Left colon (tissue), 2 donors: ENCODE measurements around the gene C1orf210. TPM values are rescaled to one million over a fixed set of nuclear protein-coding genes. Genes with fewer than 3 reads are reported as not detected.

Source experiments
- ATAC-seq: fragments of 200-7000 bp; cut with Tn5 transposase; one replicate; pipeline ENCODE4 v1.9.1; 2020; ENCODE audit warnings: mild to moderate bottlenecking, moderate library complexity
- DNase-seq, 2 donors: peaks; one replicate each; pipeline ENCODE4 v3.0.0-alpha.2; 2020
- intact Hi-C, 2 donors: fragments of 100-400 bp; cut with DNase I in 1 of 2; cut with micrococcal nuclease in 1 of 2; formaldehyde crosslinking; loops; one replicate each; pipeline versions ENCODE4 v1.11.2 to v1.14.0; 2022; cut with DNase I, micrococcal nuclease
- total RNA-seq, 2 donors: library from RNA; stranded (reverse); fragmentation: NEBNext Ultra II Directional; extraction: Animal tissue kit (Norgen Biotek cat#: 25700); gene quantifications; one replicate each; pipeline ENCODE4 v1.2.1, GENCODE V29; 2021
- donor health status: DM: no; HTN: no; CAD: no.
- donor health status: DM: yes; HTN: yes; CAD: no.

C1orf210 gene
- total RNA-seq, 2 donors from 2014 or later = 76.9 to 97.8 TPM

DNA sequence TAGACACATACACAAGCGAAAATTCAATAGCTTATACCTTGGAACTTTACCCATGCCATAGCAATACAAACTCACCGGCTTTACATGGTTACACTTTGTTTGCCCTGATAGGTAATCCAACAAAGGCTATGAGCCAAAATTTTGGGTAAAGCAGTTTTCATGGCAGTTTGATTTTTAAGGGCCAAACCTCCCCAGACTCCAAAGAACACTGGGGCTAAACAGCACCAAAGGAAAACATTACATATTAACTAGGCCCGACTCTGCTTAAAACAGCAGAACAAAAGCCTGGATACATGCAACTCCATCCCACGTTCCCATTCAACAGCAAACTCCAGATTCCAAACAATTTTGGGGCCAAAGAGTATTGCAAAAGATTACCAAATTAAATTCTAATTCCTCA lies 19.9 kb downstream of the C1orf210 start:
- no peak for DNase-seq
- intact Hi-C loops = no loop called here

DNA sequence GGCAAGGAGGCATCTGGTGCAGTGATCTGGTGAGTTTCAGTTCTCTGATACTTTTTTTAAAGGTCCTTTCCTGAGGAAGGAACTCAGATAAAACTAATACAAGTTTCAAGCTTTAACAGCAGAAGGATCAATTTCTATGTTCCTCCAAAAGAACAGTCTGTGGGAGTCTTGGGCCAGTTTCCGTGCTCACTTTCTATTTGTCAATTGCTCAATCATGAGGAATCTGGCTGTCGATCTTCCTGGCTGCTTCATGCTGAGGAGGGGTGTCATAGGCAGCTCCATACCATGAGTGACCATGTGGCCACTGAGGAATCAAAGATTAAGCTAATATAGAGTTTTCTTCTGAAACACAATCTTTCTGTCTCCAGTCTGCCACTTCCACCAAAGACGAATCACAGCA lies 27.0 kb downstream of the C1orf210 start:
- DNase-seq = no peak
- no peak for ATAC-seq
- intact Hi-C loops = no loop called here

More for the DNA sequence above, 19.9 kb downstream of the C1orf210 start:
- no peak for ATAC-seq

DNA sequence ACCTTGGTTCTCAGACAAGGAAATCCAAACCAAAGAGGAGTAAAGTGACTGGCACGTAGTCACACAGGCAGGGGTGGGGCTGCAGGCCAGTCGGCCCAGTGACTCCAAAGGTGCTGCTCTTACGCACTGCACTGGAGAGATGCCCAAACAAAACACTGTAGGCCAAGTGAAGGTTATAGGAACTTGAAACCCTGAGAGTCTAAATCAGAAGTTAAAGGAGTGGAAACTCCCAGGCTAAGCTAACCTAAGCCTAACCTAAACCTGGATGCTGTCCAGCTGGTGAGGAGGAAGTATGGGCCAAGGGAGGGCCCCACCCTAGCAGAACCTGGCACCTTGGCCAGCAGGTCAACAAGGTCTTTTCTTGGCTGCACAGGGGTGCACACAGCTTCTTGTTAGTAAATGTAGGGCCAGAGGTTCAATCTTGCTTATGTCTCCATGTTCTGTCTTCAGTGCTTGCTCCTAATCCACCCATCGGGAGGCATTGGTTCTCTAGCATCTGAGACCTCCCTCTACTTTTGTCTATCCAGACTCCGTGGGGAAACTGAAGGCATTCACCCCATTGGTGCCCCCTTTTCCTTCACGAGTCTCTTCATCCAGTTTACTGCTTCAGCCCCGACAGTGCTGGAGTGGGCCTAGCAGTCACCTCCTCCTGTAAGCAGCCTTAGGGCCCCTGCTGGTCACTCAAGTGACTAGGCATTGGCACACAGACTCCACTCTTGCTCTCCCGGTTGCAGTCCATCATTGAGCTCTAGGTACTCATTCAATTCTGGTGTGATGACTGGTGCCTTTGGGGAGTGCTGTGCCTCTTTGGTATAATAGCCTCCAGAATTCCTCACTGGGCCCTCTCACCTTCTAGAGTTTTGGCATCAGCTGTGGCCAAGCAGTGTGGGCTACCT lies 28.5 kb downstream of the C1orf210 start:
- peak; percentile 96 for ATAC-seq
- DNase-seq = peak; percentile 79 to 88
- intact Hi-C loops = no loop called here

DNA sequence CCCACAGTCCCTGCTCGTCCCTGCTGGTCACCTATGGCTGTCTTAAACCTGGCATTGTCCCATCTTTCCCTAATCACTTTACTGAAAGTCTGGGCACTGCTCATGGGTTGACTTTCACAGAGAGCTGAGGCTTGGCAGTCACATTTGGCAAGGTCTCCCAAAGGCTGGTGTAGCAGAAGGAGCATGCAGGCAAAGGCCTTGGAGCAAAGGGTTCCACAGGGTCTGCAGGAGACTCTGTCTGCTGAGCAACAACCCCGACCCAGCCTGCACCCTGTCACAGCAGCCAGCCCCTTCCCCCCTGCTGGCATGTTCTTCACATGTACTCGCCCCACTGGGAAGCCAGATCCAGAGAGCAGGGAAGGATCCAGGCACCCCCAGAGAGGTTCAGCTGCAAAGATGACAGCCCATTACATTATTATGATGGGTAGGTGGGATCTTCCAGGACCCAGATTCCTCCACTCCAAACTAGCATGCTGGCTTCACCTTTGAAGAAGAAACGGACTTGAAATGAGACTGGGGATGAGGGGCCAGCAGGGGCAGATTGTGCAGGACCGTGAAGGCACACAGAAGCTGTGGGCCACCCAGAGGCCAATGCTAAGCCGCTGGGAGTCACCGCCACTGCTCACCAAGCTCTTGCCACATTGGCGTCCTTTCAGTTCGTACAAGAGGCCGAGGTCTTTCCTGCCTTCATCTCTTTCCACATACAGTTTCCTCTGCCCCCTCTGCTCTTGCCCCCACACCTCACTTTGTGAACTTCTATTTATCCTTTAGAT lies 29.8 kb downstream of the C1orf210 start:
- intact Hi-C loops = no loop called here
- ATAC-seq = no peak
- no peak for DNase-seq

DNA sequence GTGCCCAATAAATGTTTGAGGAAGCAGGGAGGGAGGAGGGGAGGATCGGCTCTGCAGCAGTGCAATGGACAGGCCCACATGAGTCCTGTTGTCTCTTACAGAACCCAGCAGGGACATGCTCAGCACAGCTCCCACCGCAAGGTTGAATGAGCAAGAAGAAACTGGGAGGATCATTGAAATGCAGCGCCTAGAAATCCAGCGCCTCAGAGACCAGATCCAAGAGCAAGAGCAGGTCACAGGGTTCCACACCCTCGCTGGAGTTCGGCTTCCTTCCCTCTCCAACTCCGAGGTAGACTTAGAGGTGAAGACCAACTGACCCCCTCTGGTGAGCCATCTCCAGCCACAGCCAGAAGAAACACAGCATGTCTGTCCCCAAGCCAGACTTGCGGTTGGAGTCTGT lies 31.5 kb downstream of the C1orf210 start:
- DNase-seq (no peak), ATAC-seq (no peak)
- intact Hi-C loops = no loop called here

DNA sequence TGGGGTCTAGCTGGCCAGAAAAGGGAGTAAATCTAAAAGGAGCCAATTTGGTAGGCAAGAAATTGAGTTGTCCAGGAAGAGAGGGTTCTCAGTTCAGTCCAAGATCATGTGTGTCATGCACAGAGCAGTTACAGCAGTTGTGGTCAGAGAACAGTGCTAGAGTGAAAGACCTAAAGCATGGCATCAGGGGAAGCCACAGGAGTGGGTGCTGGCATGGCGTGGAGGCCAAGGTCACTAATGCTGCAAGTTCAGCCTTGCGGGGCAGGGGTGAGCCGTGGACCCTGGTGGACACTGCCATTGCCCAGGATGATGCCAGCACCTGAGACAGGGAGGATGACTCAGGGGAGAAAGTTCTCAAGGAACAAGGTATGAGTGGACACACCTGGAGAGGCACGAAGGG lies 32.2 kb downstream of the C1orf210 start:
- no peak for DNase-seq
- ATAC-seq = no peak
- intact Hi-C loops = no loop called here

DNA sequence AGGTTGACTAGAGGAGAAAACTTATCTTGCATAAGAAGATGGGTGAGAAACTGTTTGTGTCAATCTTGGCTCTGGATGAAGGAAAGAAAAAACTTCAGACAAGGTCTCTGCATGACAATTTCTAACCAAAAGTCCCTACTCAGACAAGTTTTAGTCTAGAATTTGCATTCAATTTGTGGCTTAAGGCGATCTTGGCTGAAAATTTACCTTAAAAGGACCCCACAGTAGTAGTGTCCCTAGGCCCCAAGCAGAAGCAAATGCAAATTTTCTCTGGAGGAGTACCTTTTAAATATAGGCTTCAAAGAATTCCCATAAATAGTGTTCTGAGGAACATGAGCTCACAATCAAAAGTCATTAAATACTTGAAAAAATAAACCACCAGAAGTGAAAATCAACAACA lies 33.2 kb downstream of the C1orf210 start:
- intact Hi-C loops = no loop called here
- no peak for ATAC-seq

DNA sequence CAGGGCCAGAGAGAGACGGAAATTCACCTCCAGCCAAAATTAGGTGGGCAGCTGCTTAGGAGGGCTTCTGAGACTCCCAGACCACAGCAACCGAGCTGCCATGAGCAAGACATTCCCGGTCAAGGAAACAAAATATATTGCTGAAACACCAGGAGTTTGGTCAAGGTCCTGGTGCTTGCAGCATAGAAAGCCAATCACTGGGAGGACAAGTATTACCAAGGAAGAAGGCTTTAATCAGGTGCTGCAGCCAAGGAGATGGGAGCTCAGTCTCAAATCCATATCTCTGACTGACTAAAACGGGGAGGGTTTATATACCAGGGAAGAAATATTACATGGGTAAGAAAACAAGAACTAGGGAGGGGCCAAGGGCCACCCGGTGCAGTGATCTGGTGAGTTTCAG lies 34.4 kb downstream of the C1orf210 start:
- DNase-seq = no peak
- intact Hi-C loops = no loop called here
- ATAC-seq = no peak

More for the DNA sequence above, 33.2 kb downstream of the C1orf210 start:
- no peak for DNase-seq

DNA sequence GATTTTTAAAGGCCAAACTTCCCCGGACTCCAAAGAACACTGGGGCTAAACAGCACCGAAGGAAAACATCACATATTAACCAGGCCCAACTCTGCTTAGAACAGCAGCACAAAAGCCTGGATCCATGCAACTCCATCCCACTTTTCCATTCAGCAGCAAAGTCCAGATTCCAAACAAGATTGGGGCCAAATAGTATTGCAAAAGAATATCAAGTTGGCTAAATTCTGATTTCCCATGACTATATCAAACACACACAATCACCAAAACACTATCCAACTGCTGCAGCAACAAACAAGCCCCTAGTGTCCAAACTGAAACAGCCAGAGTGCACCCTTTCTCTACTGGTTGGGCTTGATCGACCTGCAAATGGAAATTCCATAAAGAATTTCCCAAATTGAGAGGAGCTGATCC lies 35.0 kb downstream of the C1orf210 start:
- DNase-seq (no peak), ATAC-seq (no peak)
- intact Hi-C loops = no loop called here

DNA sequence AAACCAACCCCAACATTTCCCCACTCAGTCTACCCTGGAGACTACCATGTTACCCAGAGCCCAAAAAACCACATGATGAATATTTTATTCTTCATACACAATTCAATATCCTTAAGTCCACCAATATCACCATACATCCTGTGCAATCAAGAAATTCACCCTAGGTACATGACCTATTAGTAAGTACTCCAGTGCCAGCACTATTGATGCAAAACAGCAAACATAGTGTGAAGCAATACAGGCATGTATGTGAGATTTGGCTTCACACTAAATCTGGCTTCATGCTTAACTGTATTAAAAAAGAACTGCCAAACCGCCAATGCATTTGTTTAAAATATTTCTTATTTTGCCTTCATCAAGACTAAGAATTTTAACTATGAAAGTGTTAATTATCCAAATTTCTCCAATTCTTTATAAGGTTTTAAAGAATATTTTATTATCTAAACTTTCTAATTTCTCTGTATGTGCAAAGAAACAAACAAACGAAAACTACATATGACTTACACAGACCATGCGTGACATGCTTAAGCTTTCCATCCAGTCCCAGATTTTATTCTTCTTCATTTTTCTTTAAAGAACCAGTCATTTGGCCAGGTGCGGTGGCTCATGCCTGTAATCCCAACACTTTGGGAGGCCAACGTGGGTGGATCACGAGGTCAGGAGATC lies 38.0 kb downstream of the C1orf210 start:
- intact Hi-C loops = loop anchor here in 1 of 2 donors (10.0 kb wide), 1 partner anchor 167 kb away; no protein-coding TSS in a partner anchor
- no peak for DNase-seq
- no peak for ATAC-seq

DNA sequence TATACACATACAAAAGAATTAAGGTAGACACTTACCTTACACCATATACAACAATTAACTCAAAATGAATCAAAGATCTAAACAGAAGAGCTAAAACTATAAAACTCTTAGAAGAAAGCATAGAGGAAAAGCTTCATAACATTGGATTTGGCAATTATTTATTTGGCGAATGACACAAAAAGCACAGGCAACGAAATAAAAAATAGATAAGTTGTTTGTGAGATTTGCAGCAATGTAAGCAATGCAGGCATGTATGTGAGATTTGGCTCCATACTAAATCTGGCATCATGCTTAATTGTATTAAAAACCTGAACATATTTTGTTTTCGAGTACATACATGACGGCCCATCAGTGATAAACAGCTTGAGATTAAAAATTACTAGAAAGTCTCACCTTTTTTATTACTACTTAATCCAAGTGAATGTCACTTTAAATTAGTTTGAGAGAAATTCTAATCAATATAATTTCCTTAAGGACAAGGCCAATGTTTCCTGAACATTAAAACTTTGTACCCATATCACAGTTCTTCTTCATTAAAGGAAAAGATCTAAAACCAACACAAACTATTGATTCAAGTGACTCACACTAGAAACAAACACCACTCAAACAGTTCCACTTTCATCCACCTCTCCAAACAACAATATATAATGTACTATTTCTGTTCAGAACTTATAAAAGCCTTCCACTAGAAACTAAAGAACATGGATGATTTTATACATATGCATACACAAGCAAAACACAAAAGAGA lies 38.7 kb downstream of the C1orf210 start:
- intact Hi-C loops = loop anchor here in 1 of 2 donors (10.0 kb wide), 1 partner anchor 168 kb away; no protein-coding TSS in a partner anchor
- ATAC-seq (no peak), DNase-seq (no peak)

DNA sequence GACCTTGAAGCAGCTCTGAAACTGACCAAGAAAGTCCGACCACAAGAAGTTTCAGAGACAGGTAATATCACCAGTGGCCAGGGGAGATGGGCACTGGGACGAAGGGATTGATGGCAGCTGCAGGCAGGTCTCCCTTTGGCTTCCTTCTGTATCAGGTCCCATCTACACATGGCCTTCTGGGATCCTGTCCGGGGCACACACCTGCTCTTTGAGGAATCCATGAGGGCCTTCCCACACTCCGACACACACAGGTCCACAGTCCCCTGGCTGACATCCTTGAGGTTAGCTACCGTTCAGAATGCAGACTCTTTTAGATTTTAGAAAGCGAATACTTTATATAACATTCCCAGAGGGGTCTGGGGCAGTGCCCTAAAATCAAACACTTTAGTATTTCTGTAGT lies 42.1 kb downstream of the C1orf210 start:
- ATAC-seq = no peak
- intact Hi-C loops = loop anchor here in 1 of 2 donors (10.0 kb wide), 1 partner anchor 172 kb away; no protein-coding TSS in a partner anchor
- DNase-seq = no peak

DNA sequence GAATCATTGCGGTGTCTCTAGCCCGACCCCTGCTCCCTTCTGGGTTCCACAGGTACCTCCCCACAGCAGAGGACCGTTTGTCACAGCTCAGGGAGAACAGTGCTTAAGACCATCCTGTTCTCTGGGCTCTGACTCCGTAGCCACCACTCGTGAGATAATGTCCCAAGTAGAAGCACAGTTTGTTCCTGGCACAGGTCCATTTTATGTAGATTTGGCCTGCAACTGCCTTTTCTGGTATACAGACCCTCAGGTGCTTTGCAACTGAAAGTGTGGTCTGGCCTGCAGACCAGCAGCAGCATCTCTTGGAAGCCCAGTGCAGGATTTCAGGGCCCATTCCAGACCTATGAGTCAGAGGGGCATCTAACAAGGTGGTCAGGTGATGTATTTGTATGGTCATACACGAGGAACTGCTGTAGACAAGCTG lies 44.0 kb downstream of the C1orf210 start:
- DNase-seq = no peak
- intact Hi-C loops = loop anchor here in 1 of 2 donors (10.0 kb wide), 1 partner anchor 173 kb away; no protein-coding TSS in a partner anchor
- no peak for ATAC-seq

DNA sequence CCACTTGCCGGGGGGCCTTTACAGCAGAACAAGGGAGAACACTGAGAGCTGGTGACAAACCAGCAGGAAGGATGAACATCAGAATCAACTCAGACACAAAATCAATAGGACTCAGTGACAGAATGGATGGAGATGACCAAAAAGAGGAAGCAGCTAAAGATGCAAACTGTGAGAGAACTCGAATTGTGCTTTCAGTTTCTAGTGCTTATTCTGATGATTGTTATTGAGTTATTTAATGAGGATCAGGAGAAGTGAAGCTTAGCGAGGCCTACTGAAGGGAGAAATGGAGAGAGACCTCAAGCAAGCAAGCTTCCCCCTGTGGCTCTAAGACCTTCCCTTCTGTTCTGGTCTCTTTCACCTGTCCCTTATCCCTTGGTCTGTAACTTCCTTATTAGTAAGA lies 45.9 kb downstream of the C1orf210 start:
- intact Hi-C loops = no loop called here
- DNase-seq (no peak), ATAC-seq (no peak)

DNA sequence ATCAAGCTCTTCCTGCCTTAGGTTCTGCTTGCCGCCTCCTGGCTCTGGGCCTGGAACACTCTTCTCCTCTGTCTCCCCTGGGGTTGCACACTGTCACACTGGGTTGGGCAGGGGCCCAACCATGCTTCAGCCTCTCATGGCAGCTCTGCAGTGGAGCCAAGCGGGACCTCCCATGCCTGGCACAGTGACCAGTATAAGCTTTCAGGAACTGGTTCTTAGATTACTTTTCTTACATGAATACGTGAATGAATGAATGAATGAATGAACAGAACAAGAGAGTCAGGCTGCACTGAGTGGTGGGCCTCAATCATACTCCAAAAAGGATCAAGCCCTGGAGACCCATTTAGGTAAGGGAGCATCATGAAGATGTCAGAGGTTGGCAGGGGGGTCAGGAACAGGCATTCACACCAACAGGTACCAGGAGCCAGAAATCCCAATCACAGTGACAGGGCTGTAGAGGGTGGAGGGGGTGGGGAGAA lies 46.4 kb downstream of the C1orf210 start:
- ATAC-seq (no peak), DNase-seq (no peak)
- intact Hi-C loops = no loop called here

DNA sequence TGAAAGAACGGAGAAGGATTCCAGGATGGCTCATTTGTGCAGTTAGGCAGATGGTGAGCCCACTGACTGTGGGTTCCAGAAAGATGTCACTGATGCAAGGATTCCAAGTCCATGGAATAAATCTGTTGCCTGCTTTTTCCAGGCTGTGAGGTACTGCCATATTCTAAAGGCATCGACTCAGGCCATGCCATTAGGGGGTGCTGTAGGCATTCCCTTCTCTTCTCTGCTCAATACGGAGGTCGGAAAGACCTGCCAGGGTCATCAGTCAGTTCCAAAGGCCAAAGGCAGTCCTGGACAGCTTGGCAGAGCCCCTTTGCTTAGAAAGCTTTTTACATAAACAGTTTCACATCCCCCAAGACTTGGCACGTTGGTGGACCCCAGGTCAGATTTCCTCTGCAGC lies 47.3 kb downstream of the C1orf210 start:
- DNase-seq = peak; percentile 75 to 82
- intact Hi-C loops = no loop called here
- ATAC-seq = peak; percentile 81

DNA sequence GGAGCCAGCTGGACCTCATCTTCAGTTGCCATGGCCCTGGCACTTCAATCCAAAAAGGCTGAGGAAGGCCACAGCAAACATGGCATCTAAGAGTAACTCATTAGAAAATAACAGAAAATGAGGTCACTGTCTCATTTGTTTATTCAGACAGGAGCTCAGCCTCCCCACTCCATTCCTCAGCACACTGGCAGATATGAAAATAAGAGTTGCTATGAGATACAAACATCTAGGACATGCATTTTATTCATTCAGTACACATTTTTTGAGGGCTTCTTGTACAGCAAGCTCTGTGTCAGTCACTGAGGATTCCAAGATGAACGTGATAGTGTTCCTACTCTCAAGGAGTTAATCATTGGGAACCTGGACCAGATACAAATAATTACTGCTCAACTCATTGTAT lies 48.3 kb downstream of the C1orf210 start:
- intact Hi-C loops = no loop called here
- no peak for ATAC-seq
- DNase-seq = no peak

DNA sequence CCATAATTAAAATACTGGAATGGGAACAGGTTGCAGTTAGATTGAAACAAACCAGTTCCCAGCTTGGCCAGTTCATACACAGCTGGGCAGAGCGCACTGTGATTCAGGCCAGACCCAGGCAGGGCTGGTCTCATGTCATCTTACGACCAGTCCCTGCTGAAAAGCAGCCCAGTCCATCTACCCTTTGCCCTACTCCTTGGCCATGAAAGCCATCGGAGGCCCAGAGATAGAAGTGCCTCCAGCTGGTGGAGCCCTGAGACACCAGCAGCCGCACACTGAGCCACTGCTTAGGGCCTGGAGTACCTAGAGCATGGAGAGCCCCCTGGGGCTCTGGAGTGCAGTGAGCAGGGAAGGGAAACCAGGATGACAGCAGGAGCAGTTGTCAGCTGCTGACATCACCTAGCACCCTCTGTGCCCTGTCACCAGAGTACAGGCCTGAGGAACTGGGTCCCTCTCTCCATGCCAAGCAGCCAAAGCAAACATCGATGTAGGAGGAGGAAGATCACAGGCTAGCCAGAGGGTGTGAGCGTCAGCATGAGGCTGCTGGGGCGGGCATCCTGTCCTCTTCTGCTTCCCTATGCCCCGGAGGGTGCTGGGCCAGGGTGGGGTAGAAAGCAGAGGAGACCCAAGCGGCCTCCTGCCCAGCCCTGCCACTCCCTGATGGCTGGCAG lies 49.8 kb downstream of the C1orf210 start:
- ATAC-seq (peak; percentile 79), DNase-seq (peak; percentile 55 to 75)
- intact Hi-C loops = no loop called here
